Measurements from ENCODE around the gene SMYD3.

Gene SMYD3

DNA sequence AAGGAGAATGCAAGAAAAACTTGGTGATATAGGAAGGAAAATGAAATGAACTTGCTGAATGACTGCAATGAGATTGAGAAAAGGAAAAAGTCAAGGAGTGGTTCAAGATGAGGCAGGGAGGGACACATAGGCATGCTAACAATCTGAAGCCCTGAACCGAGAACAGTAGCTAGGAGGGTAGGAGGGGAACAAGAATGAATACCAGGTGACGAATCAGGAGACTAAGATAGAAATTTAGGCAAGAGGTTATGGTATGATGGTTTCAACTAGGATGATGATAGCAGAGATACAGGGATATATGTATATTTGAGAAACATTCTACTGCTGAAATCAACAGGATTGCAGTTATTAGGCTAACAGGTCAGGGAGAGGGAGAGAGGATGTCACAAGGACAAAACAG, 44.1 kb downstream of the SMYD3 start:
- DNase-seq = no peak

GRCh38 chr1:246460406-246460805, 46.7 kb downstream of the SMYD3 start:
- no peak for DNase-seq

DNA sequence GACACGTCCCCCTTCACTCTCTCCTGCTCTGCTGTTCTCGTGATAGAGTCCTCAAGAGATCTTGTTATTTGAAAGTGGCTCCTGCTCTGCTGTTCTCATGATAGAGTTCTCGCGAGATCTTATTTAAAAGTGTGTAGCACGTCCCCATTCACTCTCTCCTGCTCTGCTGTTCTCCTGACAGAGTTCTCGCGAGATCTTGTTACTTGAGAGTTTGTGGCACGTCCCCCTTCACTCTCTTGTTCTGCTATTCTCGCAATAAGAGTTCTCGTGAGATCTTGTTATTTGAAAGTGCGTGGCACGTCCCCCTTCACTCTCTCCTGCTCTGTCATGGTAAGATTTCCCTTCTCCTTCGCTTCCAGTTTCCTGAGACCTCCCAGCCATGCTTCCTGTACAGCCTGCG, 47.9 kb downstream of the SMYD3 start:
- DNase-seq = no peak

- DNase-seq = no peak
Observed at GRCh38 chr1:246455476-246455875, 51.6 kb downstream of the SMYD3 start.

- no peak for DNase-seq
Observed at GRCh38 chr1:246454655-246455054, 52.4 kb downstream of the SMYD3 start.

DNA sequence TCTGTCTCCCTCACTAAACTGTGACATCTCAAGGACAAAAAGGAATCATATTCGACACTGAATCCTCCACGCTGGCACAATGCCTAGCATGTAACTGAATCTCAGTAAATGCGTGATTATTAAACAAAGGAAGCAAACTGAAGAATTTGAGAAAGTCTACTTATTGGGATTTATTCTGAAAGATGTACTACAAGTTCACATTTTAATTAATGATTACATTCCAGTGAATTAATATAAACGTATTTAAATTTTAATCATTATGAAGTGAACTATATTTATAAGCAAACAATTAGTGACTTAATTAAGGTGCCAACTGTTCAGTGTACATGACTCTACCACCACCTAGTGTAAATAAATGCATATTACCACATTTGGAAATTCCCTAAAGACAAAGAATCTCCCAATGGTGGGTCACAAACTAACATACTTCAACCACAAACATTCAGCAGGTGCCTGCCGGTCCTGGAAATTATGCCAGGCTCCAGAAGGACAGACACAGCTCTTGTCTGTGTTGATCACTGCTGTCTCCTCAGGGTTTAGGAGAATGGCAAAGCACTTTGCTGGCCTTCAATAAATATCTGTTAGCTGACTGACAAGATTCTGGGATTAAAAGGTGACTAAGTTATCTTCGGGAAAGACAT, 56.3 kb downstream of the SMYD3 start:
- DNase-seq = no peak

DNA sequence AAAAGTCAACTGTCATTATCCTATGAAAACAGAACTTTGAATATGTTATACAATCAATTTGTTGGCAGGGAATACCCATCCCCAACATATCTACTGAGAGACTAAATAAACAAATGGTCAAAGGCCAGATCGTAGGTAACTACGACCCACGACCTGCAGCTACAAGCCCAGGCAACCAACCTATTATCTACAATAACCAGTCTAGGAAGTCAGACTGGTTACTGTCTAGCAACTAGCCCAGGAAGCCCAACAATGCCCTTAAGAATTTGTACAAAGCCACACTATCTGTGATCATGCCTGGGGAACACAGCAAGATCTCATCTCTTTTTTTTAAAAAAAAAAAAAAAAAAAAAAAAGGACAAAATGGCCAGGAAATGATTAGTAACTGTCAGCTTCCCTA, 58.7 kb downstream of the SMYD3 start:
- no peak for DNase-seq

- DNase-seq = no peak
Observed at GRCh38 chr1:246447501-246447900, 59.6 kb downstream of the SMYD3 start.

- DNase-seq = no peak
Observed at GRCh38 chr1:246445503-246445902, 61.6 kb downstream of the SMYD3 start.

DNA sequence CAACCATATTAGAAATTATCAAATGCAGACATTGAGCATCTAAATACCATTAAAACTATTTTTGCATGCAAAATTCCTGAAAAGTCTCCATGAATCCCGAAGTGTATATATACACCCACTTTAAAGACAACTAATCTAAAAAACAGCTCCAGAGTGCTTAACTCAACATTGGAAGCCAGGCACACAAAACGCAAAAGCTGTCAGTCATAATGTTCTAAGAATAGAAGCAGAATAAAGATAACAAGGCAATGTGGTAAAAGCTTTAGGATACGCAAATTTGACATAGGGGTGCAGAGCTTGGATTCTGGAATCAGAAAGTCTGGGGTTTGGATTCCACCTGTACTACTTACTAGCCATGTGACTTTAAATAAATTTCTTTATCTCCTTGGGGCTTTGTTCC, 62.5 kb downstream of the SMYD3 start:
- DNase-seq = no peak

GRCh38 chr1:246437961-246438360, 69.1 kb downstream of the SMYD3 start:
- no peak for DNase-seq

GRCh38 chr1:246435421-246436041, 71.5 kb downstream of the SMYD3 start:
- DNase-seq = no peak

- DNase-seq = no peak
Observed at GRCh38 chr1:246434335-246434734, 72.7 kb downstream of the SMYD3 start.

- DNase-seq = peak; percentile 67
Observed at GRCh38 chr1:246428542-246429308, 78.4 kb downstream of the SMYD3 start.

DNA sequence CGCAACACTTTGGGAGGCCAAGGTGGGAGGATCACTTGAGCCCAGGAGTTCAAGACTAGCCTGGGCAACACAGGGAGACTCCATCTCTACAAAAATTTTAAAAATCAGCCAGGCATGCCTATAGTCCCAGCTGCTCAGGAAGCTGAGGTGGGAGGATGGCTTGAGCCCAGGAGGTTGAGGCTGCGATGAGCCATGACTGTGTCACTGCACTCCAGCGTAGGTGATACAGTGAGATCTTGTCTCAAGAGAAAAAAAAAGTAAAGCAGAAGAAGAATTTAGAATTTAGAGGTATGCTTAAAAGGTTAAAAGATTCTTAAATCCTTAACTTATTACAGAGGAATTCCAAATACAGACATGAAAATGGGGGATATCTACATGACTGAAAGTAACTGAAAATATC, 79.5 kb downstream of the SMYD3 start:
- DNase-seq = no peak

DNA sequence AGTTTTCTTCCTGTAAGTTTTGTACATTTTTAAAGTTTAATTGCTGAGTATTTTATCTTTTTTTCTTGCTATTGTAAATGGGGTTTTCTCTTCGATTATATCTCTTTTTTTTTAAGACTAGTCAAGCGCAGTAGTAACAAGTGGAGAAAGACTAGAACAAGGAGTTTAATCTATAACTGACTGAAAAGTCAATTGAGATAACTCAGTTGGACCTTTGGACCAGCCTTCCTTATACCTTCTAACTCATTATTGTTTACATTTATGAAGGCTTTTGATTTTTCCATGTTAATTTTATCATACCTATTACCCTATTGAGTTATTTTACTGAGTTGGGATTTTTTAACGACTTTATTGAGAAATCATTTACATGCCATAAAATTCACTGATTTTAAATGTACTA, 81.2 kb downstream of the SMYD3 start:
- DNase-seq = no peak

GRCh38 chr1:246425139-246425794, 81.8 kb downstream of the SMYD3 start:
- no peak for DNase-seq

- DNase-seq = no peak
Observed at GRCh38 chr1:246420300-246420699, 86.8 kb downstream of the SMYD3 start.

DNA sequence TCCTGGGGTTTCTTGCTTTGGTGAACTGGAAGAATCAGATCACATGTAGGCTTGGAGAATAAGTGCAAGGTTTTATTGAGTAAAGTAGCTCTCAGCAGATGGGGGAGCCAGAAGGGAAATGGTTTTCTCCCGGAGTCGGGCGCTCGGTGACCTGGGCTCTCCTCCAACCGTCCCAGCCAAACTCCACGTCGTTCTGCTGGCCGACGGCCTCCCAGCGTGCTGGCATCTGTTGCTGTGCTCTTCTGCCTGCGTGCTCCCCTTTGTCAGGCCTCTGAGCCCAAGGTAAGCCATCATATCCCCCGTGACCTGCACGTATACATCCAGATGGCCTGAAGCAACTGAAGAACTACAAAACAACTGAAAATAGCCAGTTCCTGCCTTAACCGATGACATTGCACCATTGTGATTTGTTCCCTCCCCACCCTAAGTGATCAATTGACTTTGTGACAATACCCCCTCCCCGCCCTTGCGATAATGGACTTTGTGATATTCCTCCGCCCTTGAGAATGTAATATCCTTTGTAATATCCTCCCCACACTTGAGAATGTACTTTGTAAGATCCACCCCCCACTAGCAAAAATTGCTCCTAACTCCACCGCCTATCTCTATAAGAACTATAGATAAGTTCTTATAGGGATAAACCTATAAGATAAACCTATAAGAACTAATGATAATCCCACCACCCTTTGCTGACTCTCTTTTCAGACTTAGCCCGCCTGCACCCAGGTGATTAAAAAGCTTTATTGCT, 88.3 kb downstream of the SMYD3 start:
- DNase-seq = no peak

DNA sequence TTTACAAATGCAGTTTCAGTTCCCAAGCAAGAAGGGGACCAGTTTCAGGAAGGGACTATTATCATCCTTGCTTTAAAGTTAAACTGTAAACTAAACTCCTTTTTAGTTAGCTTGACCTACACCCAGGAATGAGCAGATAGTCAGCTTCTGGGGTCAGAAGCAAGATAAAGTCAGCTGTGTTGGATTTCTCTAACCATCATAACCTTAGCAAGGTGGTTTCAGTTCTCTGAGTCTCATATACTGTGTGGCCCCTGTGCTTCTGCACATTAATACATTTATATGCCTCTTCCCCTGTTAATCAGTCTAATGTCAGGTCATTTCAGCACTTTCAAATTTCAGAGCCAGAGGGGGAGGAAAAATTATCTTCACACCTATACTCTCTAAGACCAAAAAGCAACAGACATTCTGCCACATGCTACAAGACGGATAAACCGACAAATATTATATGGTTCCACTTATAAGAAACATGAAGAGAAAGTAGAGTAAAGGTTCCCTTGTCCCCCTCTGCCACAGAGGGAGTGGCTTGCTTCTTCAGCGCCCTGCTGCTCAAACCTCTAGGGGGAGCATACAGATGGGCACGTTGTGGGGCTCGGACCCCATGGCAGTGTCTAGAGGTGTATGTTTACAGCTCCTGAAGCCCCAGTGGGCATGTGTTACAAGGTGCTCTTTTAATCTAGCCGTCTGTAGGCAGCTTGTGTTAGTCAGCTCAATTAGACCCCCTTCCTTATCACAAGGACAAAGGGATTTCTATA, 89.1 kb downstream of the SMYD3 start:
- no peak for DNase-seq

DNA sequence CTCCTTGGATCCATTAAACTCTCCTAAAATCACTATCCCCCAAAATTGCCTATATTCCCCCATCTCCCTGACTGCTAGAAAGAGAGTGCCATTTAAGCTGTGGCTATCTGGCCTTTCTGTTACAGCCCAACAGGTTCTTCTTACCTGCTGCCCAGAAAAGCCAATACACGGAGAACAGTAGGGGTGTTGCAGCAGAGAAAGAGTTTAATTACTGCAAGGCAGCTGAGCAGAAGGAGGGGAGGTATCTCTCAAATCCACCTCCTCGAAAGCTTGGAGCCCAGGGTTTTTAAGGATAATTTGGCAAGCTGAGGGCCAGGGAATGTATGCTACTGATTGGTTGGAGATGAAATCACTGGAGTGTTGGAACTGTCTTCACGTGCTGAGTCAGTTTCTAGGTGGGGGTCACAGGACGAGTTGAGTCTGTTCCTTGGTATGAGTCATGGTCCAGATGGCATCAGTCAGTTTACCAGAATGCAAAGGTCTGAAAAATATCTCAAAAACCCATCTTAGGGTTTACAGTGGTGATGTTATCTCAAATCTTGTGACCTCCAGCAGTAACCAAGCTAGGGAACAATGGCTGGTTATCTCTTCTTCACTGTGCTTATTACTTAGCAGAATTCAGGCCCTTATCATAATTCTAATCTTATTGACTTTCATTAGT, 89.8 kb downstream of the SMYD3 start:
- DNase-seq = no peak

DNA sequence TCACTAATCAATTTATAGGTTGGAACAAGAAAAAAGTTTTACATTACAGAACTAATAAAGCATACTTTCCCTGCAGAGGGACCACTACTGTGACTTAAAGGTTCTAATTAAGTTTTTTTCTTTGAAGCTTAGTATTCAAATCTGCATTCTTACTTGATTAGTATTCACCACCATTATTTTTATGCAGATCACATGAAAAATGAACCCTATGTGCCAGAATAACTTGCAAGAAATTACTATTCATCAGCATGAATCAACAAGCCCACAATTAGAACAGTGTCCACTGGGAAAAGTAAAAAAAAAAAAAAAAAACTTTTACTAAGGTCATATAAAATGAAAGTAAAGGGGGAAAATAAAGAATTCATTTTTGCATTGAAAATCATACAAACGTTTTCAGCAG, 90.8 kb downstream of the SMYD3 start:
- DNase-seq = no peak

All from stimulated activated CD8-positive, alpha-beta memory T cell treated with anti-CD3 and anti-CD28 coated beads, Interleukin-4, amount 100 ng/mL, for 48 hours (primary cell).